Neural progenitor cell (in vitro differentiated cells): ENCODE measurements around the gene NPPC. TPM values are rescaled to one million over a fixed set of nuclear protein-coding genes. Genes with fewer than 3 reads are reported as not detected.
"Not testable (repeated sequence)": the region's sequence is repeated elsewhere in the genome, so short reads cannot be mapped to it uniquely, and the experiment has no call there.

Experiments used
- DNase-seq: peaks from one replicate; pipeline ENCODE4 v3.0.0-alpha.2; 2016; ENCODE audit warnings: low spot score
- H2AFZ ChIP-seq: fragments of 200-600 bp; sonication (generic); replicated peaks from 2 replicates; pipeline ENCODE4 v1.6.1; 2016; ENCODE audit warnings: antibody characterized with exemption
- H3F3A ChIP-seq: fragments of 200-600 bp; sonication (generic); 2 replicates; pipeline ENCODE4 v1.6.1; 2016; ENCODE audit warnings: antibody characterized with exemption, low read depth
- H3K27ac ChIP-seq: fragments of 200-600 bp; sonication (generic); 2 replicates; pipeline ENCODE4 v1.5.1; 2016; ENCODE audit warnings: mild to moderate bottlenecking
- H3K27me3 ChIP-seq: fragments of 200-600 bp; sonication (generic); 2 replicates; pipeline ENCODE4 v1.6.1; 2016; ENCODE audit warnings: mild to moderate bottlenecking, moderate library complexity
- H3K36me3 ChIP-seq: fragments of 200-600 bp; sonication (generic); 2 replicates; pipeline ENCODE4 v1.5.1; 2016
- H3K4me1 ChIP-seq: fragments of 200-600 bp; sonication (generic); 2 replicates; pipeline ENCODE4 v1.6.1; 2016; ENCODE audit warnings: mixed run types
- H3K4me2 ChIP-seq: fragments of 200-600 bp; sonication (generic); 2 replicates; pipeline ENCODE4 v1.6.1; 2016
- H3K4me3 ChIP-seq: fragments of 200-600 bp; sonication (generic); 2 replicates; pipeline ENCODE4 v1.5.1; 2016
- H3K79me2 ChIP-seq: fragments of 200-600 bp; sonication (generic); 2 replicates; pipeline ENCODE4 v1.6.1; 2016; ENCODE audit warnings: low read depth
- H3K9ac ChIP-seq: fragments of 200-600 bp; sonication (generic); 2 replicates; pipeline ENCODE4 v1.6.1; 2016
- H3K9me3 ChIP-seq: fragments of 200-600 bp; sonication (generic); 2 replicates; pipeline ENCODE4 v1.5.1; 2016; ENCODE audit warnings: low read depth
- H4K20me1 ChIP-seq: fragments of 200-600 bp; sonication (generic); 2 replicates; pipeline ENCODE4 v1.6.1; 2016; ENCODE audit warnings: low read depth
- H3K27ac Mint-ChIP-seq: 3 replicates; pipeline ENCODE4 v1.8.0; 2021; ENCODE audit warnings: mixed read lengths
- H3K27me3 Mint-ChIP-seq: 2 replicates; pipeline ENCODE4 v1.8.0; 2022; ENCODE audit warnings: low read depth, mild to moderate bottlenecking, inconsistent platforms, moderate library complexity, mixed read lengths; ENCODE audit not compliant: insufficient read depth
- H3K36me3 Mint-ChIP-seq: 3 replicates; pipeline ENCODE4 v1.8.0; 2021; ENCODE audit warnings: mixed read lengths
- H3K4me1 Mint-ChIP-seq: 3 replicates; pipeline ENCODE4 v1.8.0; 2021; ENCODE audit warnings: mixed read lengths
- H3K4me3 Mint-ChIP-seq: 3 replicates; pipeline ENCODE4 v1.8.0; 2021; ENCODE audit warnings: mild to moderate bottlenecking, moderate library complexity, mixed read lengths
- H3K9me3 Mint-ChIP-seq: 3 replicates; pipeline ENCODE4 v1.8.0; 2020; ENCODE audit warnings: mixed read lengths
- CTCF ChIP-seq: fragments of 200-600 bp; sonication (generic); IDR thresholded peaks from 2 replicates; pipeline ENCODE4 v1.5.1; 2017; ENCODE audit warnings: antibody characterized with exemption, mild to moderate bottlenecking
- EZH2 ChIP-seq: fragments of 200-600 bp; sonication (generic); IDR thresholded peaks from 2 replicates; pipeline ENCODE4 v1.6.1; 2017; ENCODE audit warnings: antibody characterized with exemption, mild to moderate bottlenecking, moderate library complexity
- EZH2phosphoT487 ChIP-seq: fragments of 200-600 bp; sonication (generic); IDR thresholded peaks from 2 replicates; pipeline ENCODE4 v1.6.1; 2017; ENCODE audit warnings: antibody characterized with exemption
- total RNA-seq: library from RNA; depleted of rRNA; stranded (reverse); fragments of >200 nt; gene quantifications from 2 replicates; pipeline ENCODE4 v1.2.3, GENCODE V29; 2015; ENCODE audit warnings: low replicate concordance

NPPC gene
- total RNA-seq, 1 donor from 2014 or later, result not detected

GRCh38 chr2:231882646-231883045 lies 43.5 kb downstream of the NPPC start:
- Histone ChIP-seq H3K4me1 (peaks cover 4% of the 10 kb centered on the region), H3K4me2 (no peak overlapping the region), H3K9ac (no peak overlapping the region), H3K9me3 (no peaks in the 10 kb centered on the region), H3K36me3 (no peaks in the 10 kb centered on the region), H4K20me1 (no peaks in the 10 kb centered on the region), H3K27me3 (no peaks in the 10 kb centered on the region), H3K27ac (no peak overlapping the region), H3K4me3 (no peak overlapping the region), H3F3A (no peaks in the 10 kb centered on the region), H3K79me2 (no peaks in the 10 kb centered on the region), H2AFZ (no peak overlapping the region)
- Mint-ChIP-seq H3K4me1 (no peaks in the 10 kb centered on the region), H3K9me3 (peaks cover 7% of the 10 kb centered on the region), H3K36me3 (no peaks in the 10 kb centered on the region), H3K4me3 (no peak overlapping the region), H3K27ac (no peak overlapping the region), H3K27me3 (peaks cover 13% of the 10 kb centered on the region)
- TF ChIP-seq CTCF (no peak), EZH2phosphoT487 (no peak), EZH2 (no peak)
- no peak for DNase-seq

GRCh38 chr2:231880371-231880770 lies 45.8 kb downstream of the NPPC start:
- not testable (repeated sequence) for H3K4me1 Mint-ChIP-seq, H3K27ac Mint-ChIP-seq

GRCh38 chr2:231879216-231879615 lies 47.0 kb downstream of the NPPC start:
- Histone ChIP-seq H3K9ac (no peak overlapping the region), H3K4me3 (no peak overlapping the region), H3K4me2 (no peak overlapping the region), H3K79me2 (no peaks in the 10 kb centered on the region), H3K4me1 (peaks cover 6% of the 10 kb centered on the region), H3F3A (no peaks in the 10 kb centered on the region), H3K36me3 (no peaks in the 10 kb centered on the region), H3K27me3 (no peaks in the 10 kb centered on the region), H2AFZ (no peak overlapping the region), H3K27ac (no peak overlapping the region), H4K20me1 (no peaks in the 10 kb centered on the region), H3K9me3 (no peaks in the 10 kb centered on the region)
- no peak for DNase-seq
- Mint-ChIP-seq H3K27ac (no peak overlapping the region), H3K27me3 (peaks cover 10% of the 10 kb centered on the region), H3K4me3 (peak overlapping the region; percentile 2), H3K9me3 (no peaks in the 10 kb centered on the region), H3K4me1 (no peaks in the 10 kb centered on the region), H3K36me3 (no peaks in the 10 kb centered on the region)
- TF ChIP-seq CTCF, result no peak
- no peak for TF ChIP-seq EZH2phosphoT487
- TF ChIP-seq EZH2, result no peak

More at GRCh38 chr2:231880371-231880770, 45.8 kb downstream of the NPPC start:
- not testable (repeated sequence) for H3K27me3 Mint-ChIP-seq, H3K79me2 ChIP-seq, H3F3A ChIP-seq, H3K9ac ChIP-seq, H3K4me2 ChIP-seq, H3K4me3 Mint-ChIP-seq, H3K27ac ChIP-seq, H3K4me1 ChIP-seq, H3K9me3 ChIP-seq, H3K36me3 ChIP-seq, H3K9me3 Mint-ChIP-seq, H4K20me1 ChIP-seq, DNase-seq, H3K36me3 Mint-ChIP-seq, H3K4me3 ChIP-seq, H3K27me3 ChIP-seq
- peak overlapping the region; percentile 77 for H2AFZ ChIP-seq

GRCh38 chr2:231877533-231878456 lies 48.4 kb downstream of the NPPC start:
- no peaks in the 10 kb centered on the region for H3K79me2 ChIP-seq
- peaks cover 10% of the 10 kb centered on the region for H3K27me3 Mint-ChIP-seq
- H3K9me3 Mint-ChIP-seq, result no peaks in the 10 kb centered on the region
- H3K27me3 ChIP-seq, result no peaks in the 10 kb centered on the region
- no peak overlapping the region for H3K27ac Mint-ChIP-seq
- no peaks in the 10 kb centered on the region for H3K4me1 Mint-ChIP-seq
- H3K4me2 ChIP-seq, result no peak overlapping the region
- no peaks in the 10 kb centered on the region for H3K36me3 Mint-ChIP-seq
- no peak overlapping the region for H3K9ac ChIP-seq
- no peak for TF ChIP-seq EZH2
- TF ChIP-seq EZH2phosphoT487, result no peak
- no peaks in the 10 kb centered on the region for H4K20me1 ChIP-seq
- peaks cover 6% of the 10 kb centered on the region for H3K4me1 ChIP-seq
- no peaks in the 10 kb centered on the region for H3K36me3 ChIP-seq
- no peaks in the 10 kb centered on the region for H3F3A ChIP-seq
- no peak overlapping the region for H3K4me3 Mint-ChIP-seq
- DNase-seq, result peak; percentile 32
- no peak overlapping the region for H3K27ac ChIP-seq
- H2AFZ ChIP-seq, result peak overlapping the region; percentile 68
- H3K9me3 ChIP-seq, result no peaks in the 10 kb centered on the region
- no peak overlapping the region for H3K4me3 ChIP-seq
